Measurements from ENCODE around the gene ARHGEF2.

- TF ChIP-seq IRF1 (CRISPR knock-in tag; IDR thresholded peaks at IDR 0.05) (no peak), CTCF (IDR thresholded peaks at IDR 0.05) (no peak), CBFB (CRISPR knock-in tag; IDR thresholded peaks at IDR 0.05; ENCODE audit: low read depth) (no peak), GABPB1 (CRISPR knock-in tag; IDR thresholded peaks at IDR 0.05) (peak; percentile 41; the same call in 1 of the 2 replicates)
- TF ChIP-seq, protein P1, sequence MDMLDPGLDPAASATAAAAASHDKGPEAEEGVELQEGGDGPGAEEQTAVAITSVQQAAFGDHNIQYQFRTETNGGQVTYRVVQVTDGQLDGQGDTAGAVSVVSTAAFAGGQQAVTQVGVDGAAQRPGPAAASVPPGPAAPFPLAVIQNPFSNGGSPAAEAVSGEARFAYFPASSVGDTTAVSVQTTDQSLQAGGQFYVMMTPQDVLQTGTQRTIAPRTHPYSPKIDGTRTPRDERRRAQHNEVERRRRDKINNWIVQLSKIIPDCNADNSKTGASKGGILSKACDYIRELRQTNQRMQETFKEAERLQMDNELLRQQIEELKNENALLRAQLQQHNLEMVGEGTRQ (CRISPR knock-in tag; IDR thresholded peaks at IDR 0.05) = no peak
- TF ChIP-seq, protein P2, sequence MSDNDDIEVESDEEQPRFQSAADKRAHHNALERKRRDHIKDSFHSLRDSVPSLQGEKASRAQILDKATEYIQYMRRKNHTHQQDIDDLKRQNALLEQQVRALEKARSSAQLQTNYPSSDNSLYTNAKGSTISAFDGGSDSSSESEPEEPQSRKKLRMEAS (CRISPR knock-in tag; IDR thresholded peaks at IDR 0.05) = peak; percentile 49; the same call in 1 of the 2 replicates
Observed at GRCh38 chr1:155978325-155978972, at the start of gene ARHGEF2.
